Kidney (tissue), 14 donors: ENCODE results near the gene EIF2B4. TPM values are rescaled to one million over a fixed set of nuclear protein-coding genes. Genes with fewer than 3 reads are reported as not detected.
A peak's percentile ranks its signal among the peaks of the same experiment; 100 is the strongest.

Experiments used
- DNase-seq, 5 donors: peaks; one replicate each; pipeline ENCODE4 v3.0.0-alpha.2; 2013 to 2020
- FAIRE-seq: peaks from 2 replicates; lab custom pipeline; 2012; peaks lifted over from hg19 to GRCh38; lab: Jason Lieb, UNC
- H3K27ac ChIP-seq, 2 donors: one replicate each; pipeline ENCODE4 v1.7.0; 2013; ENCODE audit warnings: low read depth in 2 of 2, low read length in 2 of 2, inconsistent platforms in 1 of 2
- H3K27me3 ChIP-seq: one replicate; pipeline ENCODE4 v1.7.1; 2013; ENCODE audit warnings: low read length, inconsistent platforms; ENCODE audit not compliant: control insufficient read depth, insufficient read depth
- H3K36me3 ChIP-seq, 3 donors: one replicate each; pipeline versions ENCODE4 v1.7.0 to v1.7.1; 2013; ENCODE audit warnings: low read length in 3 of 3, control low read depth in 1 of 3, inconsistent platforms in 1 of 3; ENCODE audit not compliant: insufficient read depth in 3 of 3, control insufficient read depth in 2 of 3
- H3K4me1 ChIP-seq, 3 donors: one replicate each; pipeline versions ENCODE4 v1.7.0 to v1.7.1; 2013; ENCODE audit warnings: low read length in 3 of 3, inconsistent platforms in 1 of 3, low read depth in 1 of 3; ENCODE audit not compliant: control insufficient read depth in 2 of 3, insufficient read depth in 2 of 3
- H3K4me3 ChIP-seq, 3 donors: one replicate each; pipeline versions ENCODE4 v1.7.0 to v1.8.1; 2013; ENCODE audit warnings: low read length in 3 of 3, control low read depth in 1 of 3, inconsistent platforms in 1 of 3
- H3K9ac ChIP-seq, 3 donors: one replicate each; pipeline versions ENCODE4 v1.7.0 to v1.7.1; 2013; ENCODE audit warnings: low read length in 3 of 3, control low read depth in 1 of 3, inconsistent platforms in 1 of 3
- H3K9me3 ChIP-seq, 3 donors: one replicate each; pipeline versions ENCODE4 v1.7.0 to v1.7.1; 2013; ENCODE audit warnings: low read length in 3 of 3, control low read depth in 1 of 3, inconsistent platforms in 1 of 3; ENCODE audit not compliant: control insufficient read depth in 2 of 3, insufficient read depth in 1 of 3
- intact Hi-C: fragments of 100-400 bp; cut with DNase I; formaldehyde crosslinking; loops from one replicate; pipeline ENCODE4 v1.11.1; 2022
- polyA plus RNA-seq: library from polyadenylated mRNA; stranded (reverse); fragments of 350-450 nt; fragmentation: Illumina TruSeq; extraction: RNeasy Lipid Tissue Mini Kit (QIAGEN cat#74804); gene quantifications from one replicate; pipeline ENCODE4 v1.2.3, GENCODE V29; 2014; ENCODE audit warnings: low read depth, low replicate concordance; ENCODE audit not compliant: insufficient read depth
- total RNA-seq: library from RNA; stranded (reverse); fragmentation: NEBNext Ultra II Directional; extraction: Animal tissue kit (Norgen Biotek cat#: 25700); gene quantifications from one replicate; pipeline ENCODE4 v1.2.1, GENCODE V29; 2021
- TF ChIP-seq, protein P1 (sequence below): IDR thresholded peaks from 3 replicates; pipeline ENCODE4 v1.5.1; 2012; ENCODE audit warnings: mild to moderate bottlenecking, moderate library complexity, borderline replicate concordance; ENCODE audit not compliant: insufficient read depth; ENCODE audit errors: extremely low read depth
- donor health status: control.
- donor health status: control.
- donor health status: control.
- donor health status: control.
- donor health status: control.
- donor health status: DM: yes; HTN: yes; CAD: no.
- donor health status: Normal renal cell carcinoma (clear cell type).

Gene EIF2B4
- total and polyA plus RNA-seq, 2 donors from 2014 or later = 35.8 to 49.6 TPM

DNA sequence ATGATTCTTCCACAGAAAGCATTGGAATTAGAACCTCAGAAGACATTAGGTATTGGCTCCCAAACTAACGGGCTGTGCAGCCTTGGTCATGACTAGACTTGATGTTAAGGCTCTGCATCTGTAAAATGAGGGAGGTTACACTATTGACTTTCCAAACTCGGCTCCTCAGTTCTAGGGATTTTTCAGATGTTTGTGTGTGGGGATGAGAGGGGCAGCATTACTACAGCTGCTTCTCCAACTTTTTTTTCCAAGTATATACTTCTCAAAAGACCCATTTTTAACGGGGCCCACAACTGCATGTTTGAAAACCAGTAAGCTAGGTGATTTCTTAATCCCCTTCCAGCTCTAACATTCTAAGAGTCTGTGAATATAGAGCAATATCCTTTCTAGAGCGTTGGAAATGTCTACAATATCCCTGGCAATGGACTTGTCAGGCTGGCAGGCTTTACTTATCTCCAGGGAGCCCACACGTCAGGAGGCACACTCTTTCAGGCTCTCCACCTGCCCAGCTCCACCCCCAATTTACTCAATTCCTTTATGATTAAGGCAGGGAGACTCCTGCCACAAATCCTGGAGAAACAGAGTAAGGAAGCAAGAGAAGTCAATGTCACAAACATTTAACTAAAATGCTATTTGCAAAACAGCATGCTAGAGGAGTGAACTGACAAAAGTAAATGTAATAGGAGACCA lies 46.4 kb downstream of the EIF2B4 start:
- TF ChIP-seq, protein P1, sequence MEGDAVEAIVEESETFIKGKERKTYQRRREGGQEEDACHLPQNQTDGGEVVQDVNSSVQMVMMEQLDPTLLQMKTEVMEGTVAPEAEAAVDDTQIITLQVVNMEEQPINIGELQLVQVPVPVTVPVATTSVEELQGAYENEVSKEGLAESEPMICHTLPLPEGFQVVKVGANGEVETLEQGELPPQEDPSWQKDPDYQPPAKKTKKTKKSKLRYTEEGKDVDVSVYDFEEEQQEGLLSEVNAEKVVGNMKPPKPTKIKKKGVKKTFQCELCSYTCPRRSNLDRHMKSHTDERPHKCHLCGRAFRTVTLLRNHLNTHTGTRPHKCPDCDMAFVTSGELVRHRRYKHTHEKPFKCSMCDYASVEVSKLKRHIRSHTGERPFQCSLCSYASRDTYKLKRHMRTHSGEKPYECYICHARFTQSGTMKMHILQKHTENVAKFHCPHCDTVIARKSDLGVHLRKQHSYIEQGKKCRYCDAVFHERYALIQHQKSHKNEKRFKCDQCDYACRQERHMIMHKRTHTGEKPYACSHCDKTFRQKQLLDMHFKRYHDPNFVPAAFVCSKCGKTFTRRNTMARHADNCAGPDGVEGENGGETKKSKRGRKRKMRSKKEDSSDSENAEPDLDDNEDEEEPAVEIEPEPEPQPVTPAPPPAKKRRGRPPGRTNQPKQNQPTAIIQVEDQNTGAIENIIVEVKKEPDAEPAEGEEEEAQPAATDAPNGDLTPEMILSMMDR = no peak
- Histone ChIP-seq H3K4me1 (peaks cover 0 to 11% (median 0%) of the 10 kb centered on the region in 3 donors), H3K9ac (peak overlapping the region; percentile 78 to 97 (median 97)), H3K27me3 (no peaks in the 10 kb centered on the region), H3K27ac (peak overlapping the region; percentile 86 to 96), H3K4me3 (peak overlapping the region; percentile 95 to 98 (median 97)), H3K9me3 (no peaks in the 10 kb centered on the region), H3K36me3 (peaks cover 3 to 25% (median 11%) of the 10 kb centered on the region in 3 donors)
- intact Hi-C loops = no loop called here
- DNase-seq (no peak), FAIRE-seq (no peak)

DNA sequence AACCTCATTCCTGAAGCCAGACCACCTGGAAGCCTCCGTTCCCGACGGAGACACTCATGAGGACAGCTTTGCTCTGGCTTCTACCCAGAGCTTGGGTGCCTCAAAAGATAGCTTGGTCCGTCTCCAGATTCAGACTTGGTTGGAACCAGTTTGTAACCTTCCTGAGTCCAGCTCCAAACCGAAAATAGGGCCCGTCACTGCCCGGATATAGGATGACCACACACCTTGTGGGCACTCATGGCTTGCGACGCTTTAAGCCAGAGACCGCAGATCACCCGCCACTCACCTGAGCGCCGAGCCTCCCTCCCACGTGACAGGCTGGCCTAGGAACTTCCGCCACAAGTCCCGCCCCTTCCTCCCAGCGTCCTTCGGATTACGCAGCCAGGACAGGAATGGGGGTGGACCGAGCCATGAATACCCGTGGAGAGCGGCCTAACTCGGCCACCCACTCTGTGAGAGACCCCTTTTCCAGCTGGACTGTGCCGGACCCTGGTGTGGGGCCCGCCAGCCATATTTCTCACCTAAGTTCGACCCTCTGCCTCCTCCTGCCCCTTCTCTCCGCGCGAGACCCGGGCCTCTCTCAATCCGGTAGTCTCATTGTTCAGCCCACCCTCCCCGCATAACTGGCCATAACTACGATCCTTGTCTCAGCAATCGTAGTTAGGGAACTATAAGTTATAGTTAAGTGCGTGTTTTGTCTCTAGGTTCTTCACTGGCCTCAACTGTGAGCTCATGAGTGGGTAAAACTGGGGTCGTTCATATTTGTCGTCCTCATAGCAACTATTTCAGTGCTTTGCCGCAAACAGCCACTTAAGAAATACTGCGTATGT lies 47.2 kb downstream of the EIF2B4 start, which contains the start of gene MPV17:
MPV17 (minus strand) TSS at position 332 of the 830 bp plus-strand sequence. CDS start 580 bp downstream, outside the sequence.
- intact Hi-C loops = no loop called here
- TF ChIP-seq, protein P1 = no peak
- FAIRE-seq (no peak), DNase-seq (peak; percentile 95 to 98 (median 97))
- H3K27ac ChIP-seq = peak within 1 kb of the TSS; percentile 86 to 96
- no peaks in the 10 kb centered on the region for H3K27me3 ChIP-seq
- no peaks in the 10 kb centered on the region for H3K9me3 ChIP-seq
- peak within 1 kb of the TSS; percentile 96 to 97 (median 97) for H3K9ac ChIP-seq
- H3K36me3 ChIP-seq = peaks cover 3 to 18% (median 4%) of the 10 kb centered on the region in 3 donors
- peaks cover 0 to 11% (median 0%) of the 10 kb centered on the region in 3 donors for H3K4me1 ChIP-seq
- peak within 1 kb of the TSS; percentile 95 to 98 (median 97) for H3K4me3 ChIP-seq

DNA sequence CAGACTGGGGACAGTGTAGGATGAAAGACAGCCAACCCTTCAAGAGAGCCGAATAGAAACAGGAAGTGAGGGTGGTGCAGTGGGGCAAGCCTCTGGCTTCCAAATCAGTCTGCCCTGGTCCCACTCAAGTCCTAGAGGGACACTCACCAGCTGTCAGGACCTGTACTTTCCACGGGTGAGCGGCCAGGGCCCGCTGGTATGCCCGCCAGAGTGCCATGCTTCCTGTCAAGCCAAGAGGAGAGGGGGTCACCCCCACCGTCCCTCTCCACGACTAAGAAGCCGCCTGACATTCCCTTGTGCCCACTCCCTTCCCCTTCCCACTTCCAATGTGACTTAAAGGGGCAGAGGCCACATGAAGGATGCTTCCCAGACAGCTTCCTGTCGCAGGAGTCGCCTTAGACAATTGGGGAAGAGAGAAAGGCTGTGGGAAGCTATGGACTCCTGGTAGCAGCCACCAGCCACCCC lies 47.8 kb downstream of the EIF2B4 start:
- intact Hi-C loops = no loop called here
- peak overlapping the region; percentile 96 to 97 (median 97) for H3K9ac ChIP-seq
- FAIRE-seq = no peak
- H3K4me3 ChIP-seq = peak overlapping the region; percentile 95 to 98 (median 97)
- H3K36me3 ChIP-seq = peaks cover 2 to 14% (median 3%) of the 10 kb centered on the region in 3 donors
- H3K9me3 ChIP-seq = no peaks in the 10 kb centered on the region
- DNase-seq = peak in 3 of 5 donors; percentile 39 to 78 (median 63)
- peaks cover 0 to 11% (median 0%) of the 10 kb centered on the region in 3 donors for H3K4me1 ChIP-seq
- no peaks in the 10 kb centered on the region for H3K27me3 ChIP-seq
- TF ChIP-seq, protein P1 = no peak
- peak overlapping the region; percentile 86 to 96 for H3K27ac ChIP-seq
